Mucosa of descending colon (tissue), 3 donors: Measurements from ENCODE around the gene CD300H. TPM values are rescaled to one million over a fixed set of nuclear protein-coding genes. Genes with fewer than 3 reads are reported as not detected.

Source experiments
- ATAC-seq: fragments of 200-7000 bp; cut with Tn5 transposase; one replicate; pipeline ENCODE4 v1.9.1; 2020; ENCODE audit warnings: mild to moderate bottlenecking, moderate library complexity
- DNase-seq, 3 donors: peaks; one replicate each; pipeline ENCODE4 v3.0.0-alpha.2; 2020
- H3K36me3 ChIP-seq: fragments of 200-600 bp; one replicate; pipeline ENCODE4 v1.8.0; 2021; ENCODE audit warnings: low read depth, mild to moderate bottlenecking
- H3K4me1 ChIP-seq: fragments of 200-600 bp; one replicate; pipeline ENCODE4 v1.8.0; 2021; ENCODE audit warnings: low read depth, mild to moderate bottlenecking
- H3K4me3 ChIP-seq: fragments of 200-600 bp; one replicate; pipeline ENCODE4 v1.8.0; 2021; ENCODE audit warnings: mild to moderate bottlenecking
- H3K9me3 ChIP-seq: fragments of 200-600 bp; one replicate; pipeline ENCODE4 v1.8.0; 2021; ENCODE audit warnings: mild to moderate bottlenecking
- CTCF ChIP-seq: fragments of 200-600 bp; IDR thresholded peaks from one replicate; pipeline ENCODE4 v1.8.0; 2022; ENCODE audit warnings: antibody characterized with exemption, mild to moderate bottlenecking
- intact Hi-C, 2 donors: fragments of 100-400 bp; cut with DNase I in 1 of 2; cut with micrococcal nuclease in 1 of 2; formaldehyde crosslinking; loops; one replicate each; pipeline versions ENCODE4 v1.11.0 to v1.11.1; 2022; cut with DNase I, micrococcal nuclease
- total RNA-seq, 3 donors: library from RNA; stranded (reverse); fragmentation: NEBNext Ultra II Directional in 2 of 3; extraction: Animal tissue kit (Norgen Biotek cat#: 25700) in 2 of 3; gene quantifications; one replicate each; pipeline versions ENCODE4 v1.2.1 to v1.2.4, GENCODE V29; 2021 to 2023
- donor health status: DM: no; HTN: no; CAD: no; lungs with moderate emphysema.
- donor health status: DM: no; HTN: no; CAD: no.
- donor health status: DM: no; HTN: yes; CAD: no.

CD300H gene
- total RNA-seq, 3 donors from 2014 or later: not detected

DNA sequence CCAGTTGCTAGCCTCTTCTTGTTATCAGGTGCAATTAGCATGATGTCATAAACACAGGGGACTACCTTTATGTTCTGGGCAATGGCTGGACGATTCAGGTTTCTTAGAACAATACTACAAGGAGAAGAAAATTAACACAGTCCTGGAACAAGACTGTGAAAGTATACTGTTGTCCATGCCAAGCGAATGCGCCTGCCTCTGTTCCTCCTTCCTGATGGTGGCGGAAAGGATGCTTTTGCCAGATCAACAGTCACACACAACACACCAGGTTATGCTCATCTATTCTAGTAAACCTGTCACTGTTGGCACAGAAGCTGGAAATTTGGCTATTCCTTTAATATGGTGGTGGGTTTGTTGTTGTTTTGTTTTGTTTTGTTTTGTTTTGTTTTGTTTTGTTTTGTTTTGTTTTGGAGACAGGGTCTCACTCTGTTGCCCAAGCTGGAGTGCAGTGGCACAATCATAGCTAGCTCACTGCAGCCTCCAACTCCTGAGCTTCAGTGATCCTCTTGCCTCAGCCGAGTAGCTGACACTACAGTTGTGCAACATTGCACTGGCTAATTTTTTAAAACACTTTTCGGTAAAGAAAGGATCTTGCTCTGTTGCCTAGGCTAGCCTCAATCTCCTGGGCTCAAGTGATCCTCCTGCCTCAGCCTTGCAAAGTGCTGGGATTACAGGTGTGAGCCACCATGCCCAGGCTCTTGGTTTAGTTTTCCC, 27.9 kb upstream of the CD300H start:
- intact Hi-C loops: no loop called here
- ATAC-seq (no peak), DNase-seq (no peak)
- TF ChIP-seq CTCF: no peak
- H3K4me3 ChIP-seq: no peak overlapping the region
- no peaks in the 10 kb centered on the region for H3K9me3 ChIP-seq
- H3K4me1 ChIP-seq: no peaks in the 10 kb centered on the region
- H3K36me3 ChIP-seq: no peaks in the 10 kb centered on the region

GRCh38 chr17:74592087-74592990, 25.0 kb upstream of the CD300H start, which contains the start of gene CD300LD:
CD300LD (minus strand) TSS chr17:74592283; CDS start chr17:74592202, 81 bp downstream.
- intact Hi-C loops: no loop called here
- DNase-seq (no peak), ATAC-seq (no peak)
- TF ChIP-seq CTCF: no peak
- Histone ChIP-seq H3K4me3 (no peak within 1 kb of the TSS), H3K36me3 (no peaks in the 10 kb centered on the region), H3K4me1 (no peaks in the 10 kb centered on the region), H3K9me3 (no peaks in the 10 kb centered on the region)

- no peaks in the 10 kb centered on the region for H3K4me1 ChIP-seq
- H3K36me3 ChIP-seq: no peaks in the 10 kb centered on the region
- no peak for TF ChIP-seq CTCF
- H3K9me3 ChIP-seq: no peaks in the 10 kb centered on the region
- ATAC-seq (no peak), DNase-seq (no peak)
- no peak overlapping the region for H3K4me3 ChIP-seq
- intact Hi-C loops: no loop called here
Observed at GRCh38 chr17:74591503-74591902, 24.2 kb upstream of the CD300H start.

DNA sequence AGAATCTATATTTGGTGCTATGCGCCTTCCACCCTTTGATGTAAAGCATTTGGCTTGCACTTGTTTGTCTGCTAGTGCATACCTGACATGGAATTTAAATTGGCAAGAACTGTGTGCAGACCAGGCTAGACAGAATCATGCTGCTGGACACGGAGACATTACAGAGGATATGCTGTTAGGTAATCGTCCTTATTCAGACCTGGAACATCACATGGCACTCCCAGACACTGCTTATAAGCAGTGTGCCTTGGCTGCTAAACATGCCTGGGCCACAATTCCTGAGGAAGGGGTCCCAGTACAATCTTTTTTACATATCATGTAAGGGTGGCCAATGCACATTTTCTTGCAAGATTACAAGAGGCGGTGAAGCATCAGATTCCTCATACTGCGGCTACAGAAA, 18.4 kb upstream of the CD300H start:
- no peak for ATAC-seq
- intact Hi-C loops: no loop called here
- no peak overlapping the region for H3K4me3 ChIP-seq
- H3K9me3 ChIP-seq: no peaks in the 10 kb centered on the region
- DNase-seq: no peak
- no peak for TF ChIP-seq CTCF
- H3K36me3 ChIP-seq: no peaks in the 10 kb centered on the region
- H3K4me1 ChIP-seq: no peaks in the 10 kb centered on the region

- no peak overlapping the region for H3K4me3 ChIP-seq
Observed at GRCh38 chr17:74584292-74585060, 17.2 kb upstream of the CD300H start.

More at GRCh38 chr17:74584292-74585060, 17.2 kb upstream of the CD300H start:
- peak; percentile 82 for ATAC-seq
- DNase-seq: no peak
- intact Hi-C loops: no loop called here
- Histone ChIP-seq H3K36me3 (no peaks in the 10 kb centered on the region), H3K9me3 (no peaks in the 10 kb centered on the region), H3K4me1 (no peaks in the 10 kb centered on the region)
- no peak for TF ChIP-seq CTCF
